HT1080 (cell line): ENCODE results near the gene ZFAND3. TPM values are rescaled to one million over a fixed set of nuclear protein-coding genes. Genes with fewer than 3 reads are reported as not detected.
A peak's percentile ranks its signal among the peaks of the same experiment; 100 is the strongest.

Source experiments
- DNase-seq: peaks from one replicate; pipeline ENCODE4 v3.0.0-alpha.2; 2015; ENCODE audit warnings: low read depth
- total RNA-seq: library from RNA; depleted of rRNA; stranded (reverse); fragments of >200 nt; shearing (Covaris generic); gene quantifications from 2 replicates; pipeline ENCODE4 v1.2.3, GENCODE V29; 2014

Gene ZFAND3
- total RNA-seq, 1 experiment from 2014 or later: 18.2 TPM

DNA sequence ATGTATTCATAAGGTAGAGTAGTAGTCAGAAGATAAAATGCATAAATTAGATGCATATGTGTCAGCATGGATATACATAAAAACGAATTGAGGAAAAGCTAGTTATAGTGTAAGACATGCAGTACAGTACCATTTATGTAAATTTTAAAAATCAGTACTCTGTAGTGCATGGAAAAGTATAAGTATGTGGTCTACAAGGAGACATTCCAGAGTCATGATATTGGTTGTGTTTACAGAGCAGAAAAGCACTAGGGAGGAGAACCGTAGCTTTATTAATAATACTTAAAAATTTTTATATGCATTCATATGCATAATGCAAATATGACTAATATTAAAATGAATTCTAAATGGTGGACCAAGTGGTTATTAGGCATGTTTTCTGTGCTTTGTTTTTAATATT is 220.0 kb downstream of the ZFAND3 start:
- DNase-seq: no peak

- DNase-seq: no peak
Observed at GRCh38 chr6:38040254-38040653, 220.7 kb downstream of the ZFAND3 start.

- DNase-seq: no peak
Observed at GRCh38 chr6:38043259-38043753, 223.8 kb downstream of the ZFAND3 start.

- DNase-seq: no peak
Observed at GRCh38 chr6:38045701-38046305, 226.3 kb downstream of the ZFAND3 start.

GRCh38 chr6:38047562-38047961 is 228.0 kb downstream of the ZFAND3 start:
- no peak for DNase-seq

GRCh38 chr6:38049861-38050397 is 230.4 kb downstream of the ZFAND3 start:
- DNase-seq: peak; percentile 68

GRCh38 chr6:38051819-38052434 is 232.4 kb downstream of the ZFAND3 start:
- no peak for DNase-seq

DNA sequence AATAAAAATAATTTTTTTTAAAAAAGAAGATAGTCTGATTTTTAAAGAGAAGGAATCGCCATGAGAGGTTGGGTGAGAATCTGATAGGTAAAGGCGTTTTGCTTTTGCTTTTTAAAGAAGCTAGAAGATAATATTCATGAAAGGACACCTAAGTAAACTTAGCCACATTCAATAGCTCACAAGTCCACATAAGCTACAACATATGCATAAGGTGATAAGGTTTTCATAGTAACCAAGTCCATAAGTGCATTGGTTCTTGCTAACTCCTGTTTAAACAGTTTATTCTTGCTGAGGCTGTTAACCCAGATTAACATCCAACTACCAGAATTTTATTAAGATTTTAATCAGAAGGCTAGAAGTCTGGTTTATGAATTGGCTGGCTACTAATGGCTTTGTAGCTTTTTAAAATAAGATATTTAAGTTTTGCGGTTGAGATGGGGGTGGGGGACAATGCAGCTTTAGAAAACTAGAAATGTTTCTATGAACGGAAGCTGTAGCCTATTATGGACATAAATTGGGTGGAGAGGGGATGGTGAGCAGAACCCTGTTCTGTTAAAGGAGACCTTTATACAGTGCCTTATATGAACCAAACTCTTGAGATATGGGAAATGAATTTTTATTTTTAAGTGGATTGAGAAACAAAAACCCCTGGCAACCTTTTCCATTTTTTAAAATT is 235.1 kb downstream of the ZFAND3 start:
- DNase-seq: no peak

DNA sequence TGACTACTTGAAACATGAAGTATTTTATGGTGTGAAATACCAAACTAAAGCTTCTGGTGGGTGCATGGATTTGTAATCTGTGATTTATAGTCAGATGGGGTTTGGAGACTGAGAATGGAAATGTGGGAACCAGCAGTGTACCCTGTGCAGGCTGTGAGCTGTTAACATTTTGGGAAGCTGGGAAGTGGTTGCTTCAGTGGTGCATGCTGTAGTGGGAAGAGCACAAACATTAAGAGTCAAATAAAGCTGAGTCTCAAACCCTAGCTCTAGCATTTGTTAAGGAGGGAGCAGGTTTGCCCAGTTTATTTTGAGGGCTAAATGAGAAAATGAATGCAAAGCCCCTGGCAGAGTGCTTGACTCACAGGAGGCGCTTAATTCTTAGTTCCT is 235.7 kb downstream of the ZFAND3 start:
- DNase-seq: no peak

DNA sequence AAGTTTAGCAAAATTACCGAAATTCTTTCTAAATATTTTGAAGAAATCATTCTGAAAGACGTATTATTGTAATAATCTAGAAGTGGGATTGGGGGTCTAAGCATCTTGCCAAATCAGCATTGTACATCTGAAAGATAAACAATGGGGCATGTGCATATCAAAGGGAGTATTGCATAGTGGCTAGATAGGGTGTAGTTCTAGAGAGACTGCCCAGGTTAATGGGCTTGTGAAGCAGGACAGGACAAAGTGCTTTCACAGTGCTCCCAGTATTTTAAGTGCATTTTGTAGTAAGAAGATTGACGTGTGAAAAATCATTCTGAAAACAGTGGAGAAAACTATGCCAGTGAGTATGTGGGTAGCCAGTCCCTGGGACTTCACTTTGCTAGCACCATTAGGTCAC is 236.8 kb downstream of the ZFAND3 start:
- DNase-seq: no peak

GRCh38 chr6:38057994-38058393 is 238.5 kb downstream of the ZFAND3 start:
- DNase-seq: peak; percentile 85

DNA sequence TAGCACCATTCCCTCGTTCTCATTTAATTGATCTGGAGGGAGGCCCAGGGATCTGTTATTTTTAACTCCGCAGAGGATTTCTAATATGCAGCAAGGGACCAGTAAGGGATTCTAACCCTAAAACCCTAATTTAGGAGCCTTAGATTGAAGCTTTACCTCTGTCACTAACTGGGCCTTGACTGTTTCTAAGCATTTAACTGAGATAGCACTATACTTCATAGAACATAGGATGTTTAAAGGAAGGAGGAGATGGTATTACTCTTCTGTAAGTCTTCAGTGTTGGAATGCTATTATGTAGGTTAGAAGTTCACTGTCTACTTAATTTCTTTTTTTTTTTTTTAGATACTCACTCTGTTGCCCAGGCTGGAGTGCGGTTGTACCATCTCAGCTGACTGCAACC is 242.5 kb downstream of the ZFAND3 start:
- no peak for DNase-seq

GRCh38 chr6:38063973-38064372 is 244.4 kb downstream of the ZFAND3 start:
- no peak for DNase-seq

DNA sequence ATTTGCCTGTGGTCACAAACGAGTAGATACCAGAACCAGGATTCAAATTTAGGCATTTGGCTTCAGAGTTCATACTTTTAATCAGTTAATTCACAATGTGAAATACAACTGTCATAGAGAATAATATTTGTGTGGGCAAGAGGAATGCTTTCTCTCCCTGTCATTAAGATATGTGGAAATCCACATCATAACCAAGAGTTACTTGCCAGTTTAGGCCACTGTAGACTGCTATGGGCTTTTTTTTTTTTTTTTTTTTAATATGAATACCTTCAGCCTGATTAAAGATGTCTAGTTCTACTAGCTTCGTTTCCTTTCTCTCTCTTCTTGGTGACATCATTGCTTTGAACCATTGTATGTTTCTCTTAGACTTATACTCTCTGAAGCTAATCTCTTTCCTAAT is 244.9 kb downstream of the ZFAND3 start:
- DNase-seq: no peak

DNA sequence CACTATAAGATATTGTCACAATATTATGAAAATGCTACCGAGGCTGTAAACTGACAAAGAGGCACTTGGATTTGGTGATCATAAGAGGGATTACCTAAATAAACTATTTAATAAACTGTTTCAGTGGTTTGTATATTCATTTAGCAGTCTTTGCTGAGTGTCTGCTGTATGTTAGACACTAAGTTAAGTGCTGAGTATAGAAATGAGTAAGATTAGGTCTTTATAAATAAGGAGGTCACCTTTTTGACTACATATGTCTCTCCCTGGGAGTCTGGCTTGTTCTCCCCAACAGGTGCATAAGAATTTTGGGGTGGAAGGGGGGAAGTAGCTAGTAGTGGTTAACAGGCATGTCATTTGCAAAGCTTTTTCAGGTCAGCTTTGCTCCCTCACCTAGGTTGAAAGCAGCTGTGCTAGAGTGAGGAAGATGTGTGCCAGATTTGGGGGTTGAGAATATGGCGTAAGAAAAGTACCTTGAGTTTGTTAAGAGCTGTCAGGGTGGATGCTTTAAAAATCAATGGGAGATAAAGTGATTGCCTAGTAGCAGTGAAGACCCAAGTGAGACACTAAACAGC is 246.3 kb downstream of the ZFAND3 start:
- no peak for DNase-seq

- no peak for DNase-seq
Observed at GRCh38 chr6:38067263-38067980, 247.9 kb downstream of the ZFAND3 start.

- DNase-seq: no peak
Observed at GRCh38 chr6:38068854-38069590, 249.5 kb downstream of the ZFAND3 start.

DNA sequence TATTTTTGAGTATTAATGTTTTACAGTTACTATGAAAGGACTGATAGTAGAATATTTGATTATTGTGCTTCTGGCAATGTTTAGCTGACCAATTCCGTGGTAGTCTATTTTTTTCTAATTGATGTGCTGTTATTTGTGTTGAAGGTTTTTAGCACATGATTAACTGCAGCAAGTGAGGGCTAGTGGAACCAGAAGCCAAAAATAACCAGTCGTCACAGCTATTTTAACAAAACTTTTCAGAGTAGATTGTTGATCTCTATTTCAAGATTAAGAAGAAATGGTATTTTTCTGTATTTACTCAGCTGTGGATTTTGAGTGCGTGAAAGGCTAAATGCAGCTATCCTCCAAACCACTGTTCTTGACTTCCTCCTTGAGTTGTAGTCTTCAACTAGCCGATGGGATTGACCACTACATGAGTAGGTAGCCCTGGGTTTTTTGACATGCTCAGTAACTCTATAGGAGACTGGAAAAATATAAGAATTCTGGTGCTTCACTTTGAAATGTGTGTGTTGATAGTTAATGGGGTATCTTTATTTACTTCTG is 258.0 kb downstream of the ZFAND3 start:
- DNase-seq: no peak

DNA sequence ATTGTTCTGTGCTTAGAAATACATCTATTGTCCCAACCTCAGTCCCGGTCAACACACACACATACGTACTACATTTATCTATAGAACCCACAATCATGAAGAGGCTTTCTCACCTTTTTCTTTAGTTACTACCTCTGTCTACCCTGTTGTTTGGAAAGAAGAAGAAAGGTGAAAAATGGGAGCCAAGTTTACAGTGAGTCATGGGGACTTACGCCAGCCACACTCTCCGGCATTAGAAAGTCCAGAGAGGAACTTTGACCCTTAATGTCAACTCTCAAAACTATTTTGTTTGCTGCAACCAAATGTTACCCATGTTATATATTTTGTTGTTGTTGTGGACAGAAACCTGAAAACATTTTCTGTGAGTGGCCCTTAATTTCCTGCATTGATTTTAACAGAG is 259.1 kb downstream of the ZFAND3 start:
- DNase-seq: no peak

DNA sequence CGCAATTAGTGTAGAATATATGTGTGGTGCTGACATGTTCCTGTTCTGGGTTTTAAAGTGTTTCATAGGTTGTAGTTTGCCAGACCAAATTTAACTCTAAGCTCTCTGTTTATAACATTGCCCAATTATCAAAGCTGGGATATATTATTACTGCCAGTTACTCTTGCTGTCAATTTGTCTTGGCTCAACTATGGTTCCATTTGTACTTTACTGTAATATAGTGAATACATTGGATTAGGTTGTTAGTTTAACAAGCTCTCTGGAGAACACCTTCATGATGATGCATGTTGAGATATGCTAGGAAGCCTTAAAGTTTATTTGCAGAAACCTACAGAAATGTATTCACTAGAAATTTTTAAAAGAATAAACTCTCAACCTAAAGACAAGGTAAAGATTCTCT is 259.6 kb downstream of the ZFAND3 start:
- DNase-seq: no peak
